HepG2 (cell line): ENCODE results near the gene SNRNP200. TPM values are rescaled to one million over a fixed set of nuclear protein-coding genes. Genes with fewer than 3 reads are reported as not detected.

Source experiments
- CEBPG ChIP-seq: IDR thresholded peaks from 2 replicates; pipeline ENCODE4 v1.6.1; 2016
- DNMT1 ChIP-seq: sonication (generic); formaldehyde crosslinking; IDR thresholded peaks from 2 replicates; pipeline ENCODE4 v1.5.1; 2020; ENCODE audit warnings: mild to moderate bottlenecking, missing genetic modification reagents
- ELK4 ChIP-seq: sonication (generic); formaldehyde crosslinking; IDR thresholded peaks from 2 replicates; pipeline ENCODE4 v1.9.0; 2021; ENCODE audit warnings: missing genetic modification reagents, borderline replicate concordance
- ESRRA ChIP-seq: sonication (generic); formaldehyde crosslinking; IDR thresholded peaks from 2 replicates; pipeline ENCODE4 v1.5.1; 2020; ENCODE audit warnings: mild to moderate bottlenecking, low read depth, missing genetic modification reagents
- MEIS2 ChIP-seq: sonication (generic); formaldehyde crosslinking; IDR thresholded peaks from 2 replicates; pipeline ENCODE4 v1.9.0; 2021; ENCODE audit warnings: mild to moderate bottlenecking, missing genetic modification reagents
- MXI1 ChIP-seq: IDR thresholded peaks from 3 replicates; pipeline ENCODE4 v1.6.1; 2012; ENCODE audit warnings: low read depth, low read length, inconsistent platforms, borderline replicate concordance
- NCOR1 ChIP-seq: fragments of 200-600 bp; sonication (generic); IDR thresholded peaks from 2 replicates; pipeline ENCODE4 v1.7.0; 2017; ENCODE audit warnings: antibody characterized with exemption, low read length, borderline replicate concordance
- NKX3-1 ChIP-seq: sonication (generic); formaldehyde crosslinking; IDR thresholded peaks from 2 replicates; pipeline ENCODE4 v1.5.0; 2020; ENCODE audit warnings: missing genetic modification reagents
- POLR2AphosphoS5 ChIP-seq: IDR thresholded peaks from 2 replicates; pipeline ENCODE4 v1.6.1; 2012; ENCODE audit warnings: low read depth, low read length
- SP2 ChIP-seq: sonication (generic); formaldehyde crosslinking; IDR thresholded peaks from 2 replicates; pipeline ENCODE4 v1.5.1; 2020; ENCODE audit warnings: mild to moderate bottlenecking, missing genetic modification reagents
- ZBTB33 ChIP-seq: sonication (generic); formaldehyde crosslinking; IDR thresholded peaks from 2 replicates; pipeline ENCODE4 v1.4.0; 2020; ENCODE audit warnings: missing genetic modification reagents
- ZNF17 ChIP-seq: sonication (generic); formaldehyde crosslinking; IDR thresholded peaks from 2 replicates; pipeline ENCODE4 v1.5.0; 2020; ENCODE audit warnings: mild to moderate bottlenecking, missing genetic modification reagents
- ZNF430 ChIP-seq: sonication (generic); formaldehyde crosslinking; IDR thresholded peaks from 2 replicates; pipeline ENCODE4 v1.9.0; 2021; ENCODE audit warnings: mild to moderate bottlenecking, missing genetic modification reagents
- ZNF629 ChIP-seq: sonication (generic); formaldehyde crosslinking; conservative IDR thresholded peaks from 2 replicates; pipeline ENCODE4 v1.5.0; 2020; ENCODE audit warnings: missing genetic modification reagents
- ZNF704 ChIP-seq: sonication (generic); formaldehyde crosslinking; IDR thresholded peaks from 2 replicates; pipeline ENCODE4 v1.8.1; 2023; ENCODE audit warnings: mild to moderate bottlenecking, inconsistent platforms, moderate library complexity, missing genetic modification reagents, borderline replicate concordance
- polyA plus RNA-seq, 8 experiments: library from polyadenylated mRNA; depleted of rRNA in 3 of 8; stranded (reverse) in 7 of 8; unstranded in 1 of 8; fragments of >200 nt; fragmentation: Illumina TruSeq in 4 of 8; extraction: Trizol in 4 of 8; gene quantifications; 2 replicates each; pipeline versions ENCODE4 v1.2.1 to v1.2.3, GENCODE V29; 2011 to 2016; ENCODE audit warnings: low read depth in 4 of 8, missing spikeins in 1 of 8, mixed read lengths in 1 of 8; ENCODE audit not compliant: insufficient read depth in 1 of 8
- total RNA-seq, 5 experiments: library from RNA; depleted of rRNA; stranded (reverse); fragments of >200 nt; fragmentation: Illumina TruSeq; extraction: Trizol; gene quantifications; 2 replicates each; pipeline ENCODE4 v1.2.3, GENCODE V29; 2016; ENCODE audit warnings: low read depth in 1 of 5
- TF ChIP-seq, protein P1 (sequence below): sonication (generic); formaldehyde crosslinking; conservative IDR thresholded peaks from 2 replicates; pipeline ENCODE4 v1.4.0; 2020; ENCODE audit warnings: mild to moderate bottlenecking, missing genetic modification reagents, moderate library complexity
- TF ChIP-seq, protein P2 (sequence below): sonication (generic); formaldehyde crosslinking; IDR thresholded peaks from 2 replicates; pipeline ENCODE4 v1.5.0; 2020; ENCODE audit warnings: mild to moderate bottlenecking, missing genetic modification reagents, moderate library complexity
- TF ChIP-seq, protein P3 (sequence below): sonication (generic); formaldehyde crosslinking; conservative IDR thresholded peaks from 2 replicates; pipeline ENCODE4 v1.4.0; 2020; ENCODE audit warnings: missing genetic modification reagents

The SNRNP200 gene
- total and polyA plus RNA-seq, 2 of the 13 experiments (the other 11 are each of a cell fraction or from before 2014, with no cell fraction given), result 99.0 to 232 TPM

DNA sequence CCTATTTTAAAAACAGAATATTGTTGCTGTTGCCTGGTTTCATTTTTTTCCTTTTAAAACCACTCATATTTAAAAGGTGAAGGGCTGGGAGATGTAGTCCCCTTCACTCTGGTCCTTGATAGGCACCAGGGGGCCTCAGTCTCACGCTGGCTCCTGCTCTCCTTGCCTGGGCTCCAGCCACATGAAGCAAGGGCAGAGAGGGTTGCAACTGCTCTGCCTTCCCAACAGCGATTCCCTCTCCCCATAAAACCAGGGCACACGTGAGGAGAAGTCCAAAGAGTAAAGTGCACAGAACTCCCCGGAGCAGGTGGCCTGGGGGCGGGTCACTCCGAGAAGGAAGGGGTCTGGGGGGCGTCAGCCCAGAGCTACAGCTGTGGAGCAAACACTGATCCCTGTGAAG lies 52.3 kb downstream of the SNRNP200 start (continued):
- TF ChIP-seq, protein P1, sequence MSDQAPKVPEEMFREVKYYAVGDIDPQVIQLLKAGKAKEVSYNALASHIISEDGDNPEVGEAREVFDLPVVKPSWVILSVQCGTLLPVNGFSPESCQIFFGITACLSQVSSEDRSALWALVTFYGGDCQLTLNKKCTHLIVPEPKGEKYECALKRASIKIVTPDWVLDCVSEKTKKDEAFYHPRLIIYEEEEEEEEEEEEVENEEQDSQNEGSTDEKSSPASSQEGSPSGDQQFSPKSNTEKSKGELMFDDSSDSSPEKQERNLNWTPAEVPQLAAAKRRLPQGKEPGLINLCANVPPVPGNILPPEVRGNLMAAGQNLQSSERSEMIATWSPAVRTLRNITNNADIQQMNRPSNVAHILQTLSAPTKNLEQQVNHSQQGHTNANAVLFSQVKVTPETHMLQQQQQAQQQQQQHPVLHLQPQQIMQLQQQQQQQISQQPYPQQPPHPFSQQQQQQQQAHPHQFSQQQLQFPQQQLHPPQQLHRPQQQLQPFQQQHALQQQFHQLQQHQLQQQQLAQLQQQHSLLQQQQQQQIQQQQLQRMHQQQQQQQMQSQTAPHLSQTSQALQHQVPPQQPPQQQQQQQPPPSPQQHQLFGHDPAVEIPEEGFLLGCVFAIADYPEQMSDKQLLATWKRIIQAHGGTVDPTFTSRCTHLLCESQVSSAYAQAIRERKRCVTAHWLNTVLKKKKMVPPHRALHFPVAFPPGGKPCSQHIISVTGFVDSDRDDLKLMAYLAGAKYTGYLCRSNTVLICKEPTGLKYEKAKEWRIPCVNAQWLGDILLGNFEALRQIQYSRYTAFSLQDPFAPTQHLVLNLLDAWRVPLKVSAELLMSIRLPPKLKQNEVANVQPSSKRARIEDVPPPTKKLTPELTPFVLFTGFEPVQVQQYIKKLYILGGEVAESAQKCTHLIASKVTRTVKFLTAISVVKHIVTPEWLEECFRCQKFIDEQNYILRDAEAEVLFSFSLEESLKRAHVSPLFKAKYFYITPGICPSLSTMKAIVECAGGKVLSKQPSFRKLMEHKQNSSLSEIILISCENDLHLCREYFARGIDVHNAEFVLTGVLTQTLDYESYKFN (CRISPR knock-in tag), result peak; percentile 49; the same call in 1 of the 2 replicates
- TF ChIP-seq, protein P2, sequence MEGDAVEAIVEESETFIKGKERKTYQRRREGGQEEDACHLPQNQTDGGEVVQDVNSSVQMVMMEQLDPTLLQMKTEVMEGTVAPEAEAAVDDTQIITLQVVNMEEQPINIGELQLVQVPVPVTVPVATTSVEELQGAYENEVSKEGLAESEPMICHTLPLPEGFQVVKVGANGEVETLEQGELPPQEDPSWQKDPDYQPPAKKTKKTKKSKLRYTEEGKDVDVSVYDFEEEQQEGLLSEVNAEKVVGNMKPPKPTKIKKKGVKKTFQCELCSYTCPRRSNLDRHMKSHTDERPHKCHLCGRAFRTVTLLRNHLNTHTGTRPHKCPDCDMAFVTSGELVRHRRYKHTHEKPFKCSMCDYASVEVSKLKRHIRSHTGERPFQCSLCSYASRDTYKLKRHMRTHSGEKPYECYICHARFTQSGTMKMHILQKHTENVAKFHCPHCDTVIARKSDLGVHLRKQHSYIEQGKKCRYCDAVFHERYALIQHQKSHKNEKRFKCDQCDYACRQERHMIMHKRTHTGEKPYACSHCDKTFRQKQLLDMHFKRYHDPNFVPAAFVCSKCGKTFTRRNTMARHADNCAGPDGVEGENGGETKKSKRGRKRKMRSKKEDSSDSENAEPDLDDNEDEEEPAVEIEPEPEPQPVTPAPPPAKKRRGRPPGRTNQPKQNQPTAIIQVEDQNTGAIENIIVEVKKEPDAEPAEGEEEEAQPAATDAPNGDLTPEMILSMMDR (CRISPR knock-in tag), result peak; percentile 81
- no peak for TF ChIP-seq NKX3-1 (CRISPR knock-in tag)
- no peak for TF ChIP-seq SP2 (CRISPR knock-in tag)
- TF ChIP-seq, protein P3, sequence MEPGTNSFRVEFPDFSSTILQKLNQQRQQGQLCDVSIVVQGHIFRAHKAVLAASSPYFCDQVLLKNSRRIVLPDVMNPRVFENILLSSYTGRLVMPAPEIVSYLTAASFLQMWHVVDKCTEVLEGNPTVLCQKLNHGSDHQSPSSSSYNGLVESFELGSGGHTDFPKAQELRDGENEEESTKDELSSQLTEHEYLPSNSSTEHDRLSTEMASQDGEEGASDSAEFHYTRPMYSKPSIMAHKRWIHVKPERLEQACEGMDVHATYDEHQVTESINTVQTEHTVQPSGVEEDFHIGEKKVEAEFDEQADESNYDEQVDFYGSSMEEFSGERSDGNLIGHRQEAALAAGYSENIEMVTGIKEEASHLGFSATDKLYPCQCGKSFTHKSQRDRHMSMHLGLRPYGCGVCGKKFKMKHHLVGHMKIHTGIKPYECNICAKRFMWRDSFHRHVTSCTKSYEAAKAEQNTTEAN (CRISPR knock-in tag), result no peak
- 0 out of 2 replicates have a peak, but pooled peaks have one; percentile 35 for TF ChIP-seq CEBPG (CRISPR knock-in tag)
- TF ChIP-seq ZNF430, result no peak; the same call in 1 of the 2 replicates
- no peak for TF ChIP-seq ZNF704 (CRISPR knock-in tag)
- TF ChIP-seq MXI1, result peak; percentile 64; the same call in 1 of the 3 replicates
- no peak for TF ChIP-seq ELK4 (CRISPR knock-in tag)
- no peak for TF ChIP-seq MEIS2 (CRISPR knock-in tag)
- TF ChIP-seq DNMT1 (CRISPR knock-in tag), result no peak
- TF ChIP-seq NCOR1, result peak; percentile 43; the same call in 1 of the 2 replicates
- TF ChIP-seq POLR2AphosphoS5, result no peak
- TF ChIP-seq ZNF629 (CRISPR knock-in tag), result no peak
- TF ChIP-seq ZNF17, result no peak
- no peak for TF ChIP-seq ZBTB33 (CRISPR knock-in tag)
- TF ChIP-seq ESRRA (CRISPR knock-in tag), result no peak
